ENCODE data around the gene MTX1. TPM values are rescaled to one million over a fixed set of nuclear protein-coding genes. Genes with fewer than 3 reads are reported as not detected.
A peak's percentile ranks its signal among the peaks of the same experiment; 100 is the strongest.

Gene MTX1
- total and polyA plus RNA-seq, 2 of the 4 experiments (the other 2 are of a cell fraction), result 67.2 to 73.7 TPM

- Histone ChIP-seq H3K9me1 (ENCODE audit: insufficient read depth, low read length) (peaks cover 17% of the 10 kb centered on the region), H2BK5ac (ENCODE audit: low read depth, low read length, poor library complexity, severe bottlenecking) (peak overlapping the region; percentile 86), H2AFZ (replicated peaks; ENCODE audit: low read length, poor library complexity) (peak overlapping the region; percentile 89), H3K4ac (ENCODE audit: low read depth, low read length) (peak overlapping the region; percentile 98), H4K20me1 (ENCODE audit: insufficient read depth, low read length) (peaks cover 3% of the 10 kb centered on the region; the same call in 1 of the 2 replicates), H2BK20ac (ENCODE audit: low read depth, low read length) (peak overlapping the region; percentile 57; the same call in 1 of the 2 replicates), H3K4me1 (ENCODE audit: control insufficient read depth, insufficient read depth, low read length) (peaks cover 22% of the 10 kb centered on the region), H3K27ac (ENCODE audit: insufficient read depth, low read length) (peak overlapping the region; percentile 87), H2BK120ac (ENCODE audit: low read depth, low read length) (peak overlapping the region; percentile 80), H4K91ac (ENCODE audit: insufficient read depth, low read depth, low read length) (peak overlapping the region; percentile 98), H4K5ac (ENCODE audit: low read depth, low read length) (peak overlapping the region; percentile 94), H3K23ac (ENCODE audit: low read depth, low read length) (peak overlapping the region; percentile 96), H3K79me1 (ENCODE audit: low read depth in 1 of 2, low read length in 2 of 2) (peaks cover 18 to 38% of the 10 kb centered on the region in 2 experiments), H4K8ac (ENCODE audit: low read depth in 2 of 2, low read length in 2 of 2) (peak overlapping the region; percentile 90 to 99), H3K4me3 (ENCODE audit: insufficient read depth, low read depth, low read length) (peak overlapping the region; percentile 49), H2AK9ac (replicated peaks; ENCODE audit: low read depth, low read length, poor library complexity) (peak overlapping the region; percentile 95), H3K9me3 (ENCODE audit: control insufficient read depth, insufficient read depth, low read length) (no peaks in the 10 kb centered on the region), H3K14ac (replicated peaks; ENCODE audit: low read depth, low read length) (peak overlapping the region; percentile 94), H3K27me3 (ENCODE audit: control insufficient read depth, insufficient read depth, low read length) (no peaks in the 10 kb centered on the region), H3K18ac (ENCODE audit: low read depth, low read length) (peak overlapping the region; percentile 43), H3K4me2 (ENCODE audit: low read depth, low read length) (peak overlapping the region; percentile 82), H2BK15ac (ENCODE audit: low read depth, low read length) (peak overlapping the region; percentile 86; the same call in 2 of the 3 replicates), H3K36me3 (ENCODE audit: control insufficient read depth, insufficient read depth, low read length) (no peaks in the 10 kb centered on the region; the same call in 1 of the 2 replicates), H3K9ac (ENCODE audit: low read depth, low read length) (peak overlapping the region; percentile 88), H2AK5ac (ENCODE audit: low read depth, low read length) (peak overlapping the region; percentile 93), H3K56ac (ENCODE audit: extremely low read depth, insufficient read depth, low read length) (peak overlapping the region; percentile 93)
- in situ Hi-C loops (cut with MboI; ENCODE audit: low sequenced_read_pairs) (no loop called here), dilution Hi-C loops (cut with HindIII; ENCODE audit: low sequenced_read_pairs, unreplicated experiment) (no loop called here), intact Hi-C loops (cut with micrococcal nuclease) (no loop called here)
- peak; percentile 71; the same call in 1 of the 2 replicates for TF ChIP-seq BHLHE40 (IDR thresholded peaks at IDR 0.05; ENCODE audit: low read depth, low read length)
- peak; percentile 79; the same call in 1 of the 2 replicates for TF ChIP-seq MAZ (IDR thresholded peaks at IDR 0.05; ENCODE audit: borderline replicate concordance, low read depth, low read length)
- no peak for TF ChIP-seq RCOR1 (IDR thresholded peaks at IDR 0.05; ENCODE audit: insufficient replicate concordance, low read length)
- TF ChIP-seq FOS (IDR thresholded peaks at IDR 0.05; ENCODE audit: low read depth, low read length), result peak; percentile 27; the same call in 1 of the 2 replicates
- peak; percentile 85 for TF ChIP-seq POLR2A (IDR thresholded peaks at IDR 0.05; ENCODE audit: low read depth, low read length)
- TF ChIP-seq CEBPB (IDR thresholded peaks at IDR 0.05; ENCODE audit: low read depth, low read length), result no peak
- no peak for TF ChIP-seq RFX5 (IDR thresholded peaks at IDR 0.05; ENCODE audit: low read depth, low read length)
- peak; percentile 40; the same call in 1 of the 2 replicates for TF ChIP-seq MXI1 (IDR thresholded peaks at IDR 0.05; ENCODE audit: borderline replicate concordance, low read depth, low read length)
- TF ChIP-seq CHD1 (IDR thresholded peaks at IDR 0.05; ENCODE audit: low read depth, low read length), result no peak
- no TSS peak for BruUV-seq (replicated peaks)
- 0% methylated on average over 7 of the region's 42 CpGs; no CpG with 5 or more reads in 1 of the 2 experiments for WGBS, 2 experiments (ENCODE audit: extremely low coverage in 2 of 2, insufficient read length in 1 of 2)
- POLR2A ChIA-PET (ENCODE audit: unreplicated experiment), result no interaction called here
- ATAC-seq (ENCODE audit: low read depth) (peak; percentile 94), DNase-seq (peak; percentile 99)
- CTCF ChIA-PET, result interaction anchor here (1.3 to 4.8 kb wide), 3 partner anchors 21 to 33 kb away, joined by 4 to 18 read pairs (median 5); no protein-coding TSS in a partner anchor
Observed at GRCh38 chr1:155227261-155228095, 19.0 kb downstream of the MTX1 start.
